ENCODE results near the gene L3HYPDH.

The L3HYPDH gene

DNA sequence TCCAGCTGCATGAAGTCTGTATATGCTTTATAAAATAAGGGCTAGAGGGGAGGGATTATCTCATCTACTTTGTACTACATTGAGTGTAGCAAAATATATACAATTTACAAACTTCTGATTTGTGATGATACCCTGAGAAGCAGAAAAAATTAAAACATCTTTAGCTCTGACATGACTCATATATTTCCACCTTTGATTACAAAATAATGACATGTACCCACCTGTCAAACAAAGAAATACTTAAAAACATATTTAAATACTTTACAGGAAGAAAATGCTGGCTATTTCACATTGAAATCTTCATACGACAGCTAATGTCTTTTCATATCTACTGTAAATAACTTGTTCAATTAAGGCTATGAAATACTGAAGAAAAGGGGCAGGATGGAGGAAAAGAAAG lies 22.3 kb downstream of the L3HYPDH start:
- no peak for ATAC-seq (ENCODE audit: low read depth)
- H3K36me3 ChIP-seq (ENCODE audit: low read depth) = peaks cover 60% of the 10 kb centered on the region

DNA sequence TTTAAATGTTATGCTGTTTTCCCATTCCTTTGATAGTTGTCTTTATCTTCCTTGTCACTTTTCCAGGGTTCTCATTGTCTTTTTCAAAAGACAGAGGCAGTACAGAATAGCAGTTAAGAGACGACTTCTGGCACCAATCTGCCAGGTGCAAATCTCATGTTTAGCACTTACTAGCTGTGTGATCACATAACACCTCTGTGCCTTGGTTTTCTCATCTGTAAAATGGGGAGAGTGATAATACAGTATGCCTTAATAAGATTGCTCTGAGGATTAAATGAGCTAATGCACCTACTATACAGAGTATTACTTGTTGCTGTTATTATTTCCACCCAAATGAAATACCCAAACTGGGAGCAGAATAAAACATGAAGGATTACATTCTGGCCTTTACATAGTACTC lies 23.8 kb downstream of the L3HYPDH start:
- Histone ChIP-seq H3K9me3 (ENCODE audit: severe bottlenecking) (no peaks in the 10 kb centered on the region), H3K27me3 (ENCODE audit: insufficient read depth, poor library complexity, severe bottlenecking) (peaks cover 3% of the 10 kb centered on the region), H3K36me3 (ENCODE audit: low read depth) (peaks cover 67% of the 10 kb centered on the region), H3K4me1 (ENCODE audit: insufficient read depth, poor library complexity, severe bottlenecking) (peaks cover 10% of the 10 kb centered on the region), H3K27ac (ENCODE audit: poor library complexity, severe bottlenecking) (no peak overlapping the region), H3K4me3 (ENCODE audit: severe bottlenecking) (no peak overlapping the region)
- ATAC-seq (ENCODE audit: low read depth) = no peak
- no peak for DNase-seq (ENCODE audit: low spot score)
- TF ChIP-seq, protein P1, sequence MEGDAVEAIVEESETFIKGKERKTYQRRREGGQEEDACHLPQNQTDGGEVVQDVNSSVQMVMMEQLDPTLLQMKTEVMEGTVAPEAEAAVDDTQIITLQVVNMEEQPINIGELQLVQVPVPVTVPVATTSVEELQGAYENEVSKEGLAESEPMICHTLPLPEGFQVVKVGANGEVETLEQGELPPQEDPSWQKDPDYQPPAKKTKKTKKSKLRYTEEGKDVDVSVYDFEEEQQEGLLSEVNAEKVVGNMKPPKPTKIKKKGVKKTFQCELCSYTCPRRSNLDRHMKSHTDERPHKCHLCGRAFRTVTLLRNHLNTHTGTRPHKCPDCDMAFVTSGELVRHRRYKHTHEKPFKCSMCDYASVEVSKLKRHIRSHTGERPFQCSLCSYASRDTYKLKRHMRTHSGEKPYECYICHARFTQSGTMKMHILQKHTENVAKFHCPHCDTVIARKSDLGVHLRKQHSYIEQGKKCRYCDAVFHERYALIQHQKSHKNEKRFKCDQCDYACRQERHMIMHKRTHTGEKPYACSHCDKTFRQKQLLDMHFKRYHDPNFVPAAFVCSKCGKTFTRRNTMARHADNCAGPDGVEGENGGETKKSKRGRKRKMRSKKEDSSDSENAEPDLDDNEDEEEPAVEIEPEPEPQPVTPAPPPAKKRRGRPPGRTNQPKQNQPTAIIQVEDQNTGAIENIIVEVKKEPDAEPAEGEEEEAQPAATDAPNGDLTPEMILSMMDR (IDR thresholded peaks at IDR 0.05; ENCODE audit: poor library complexity, severe bottlenecking) = no peak

More for the DNA sequence above, 22.3 kb downstream of the L3HYPDH start:
- no peak overlapping the region for H3K27ac ChIP-seq (ENCODE audit: poor library complexity, severe bottlenecking)
- H3K4me3 ChIP-seq (ENCODE audit: severe bottlenecking) = no peak overlapping the region
- peaks cover 3% of the 10 kb centered on the region for H3K27me3 ChIP-seq (ENCODE audit: insufficient read depth, poor library complexity, severe bottlenecking)
- H3K4me1 ChIP-seq (ENCODE audit: insufficient read depth, poor library complexity, severe bottlenecking) = peaks cover 10% of the 10 kb centered on the region
- no peaks in the 10 kb centered on the region for H3K9me3 ChIP-seq (ENCODE audit: severe bottlenecking)
- TF ChIP-seq, protein P1 (IDR thresholded peaks at IDR 0.05; ENCODE audit: poor library complexity, severe bottlenecking) = no peak
- DNase-seq (ENCODE audit: low spot score) = no peak

DNA sequence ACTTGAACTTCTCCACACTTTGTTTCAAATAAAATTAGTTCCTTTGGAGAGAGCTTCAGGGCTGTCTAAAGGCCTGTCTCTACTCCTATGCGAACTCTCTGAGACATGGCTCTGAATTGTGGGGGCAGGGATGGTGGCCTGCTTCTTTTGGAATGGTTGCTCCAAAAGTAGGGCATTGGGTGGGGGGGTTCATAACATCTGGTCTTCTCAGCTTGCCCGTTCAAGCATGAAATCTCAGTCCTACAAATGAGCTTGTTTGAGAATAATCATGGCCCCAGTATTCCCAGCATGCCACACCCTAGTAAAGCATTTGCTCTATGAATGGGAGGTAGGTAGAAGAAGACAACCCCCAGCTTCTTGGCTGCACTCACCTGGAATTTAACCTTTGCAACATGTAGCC lies 25.7 kb downstream of the L3HYPDH start:
- Histone ChIP-seq H3K4me1 (ENCODE audit: insufficient read depth, poor library complexity, severe bottlenecking) (peaks cover 19% of the 10 kb centered on the region), H3K27ac (ENCODE audit: poor library complexity, severe bottlenecking) (no peak overlapping the region), H3K27me3 (ENCODE audit: insufficient read depth, poor library complexity, severe bottlenecking) (peaks cover 3% of the 10 kb centered on the region), H3K36me3 (ENCODE audit: low read depth) (peaks cover 62% of the 10 kb centered on the region), H3K9me3 (ENCODE audit: severe bottlenecking) (no peaks in the 10 kb centered on the region), H3K4me3 (ENCODE audit: severe bottlenecking) (no peak overlapping the region)
- ATAC-seq (ENCODE audit: low read depth) (no peak), DNase-seq (ENCODE audit: low spot score) (no peak)
- TF ChIP-seq, protein P1 (IDR thresholded peaks at IDR 0.05; ENCODE audit: poor library complexity, severe bottlenecking) = no peak

DNA sequence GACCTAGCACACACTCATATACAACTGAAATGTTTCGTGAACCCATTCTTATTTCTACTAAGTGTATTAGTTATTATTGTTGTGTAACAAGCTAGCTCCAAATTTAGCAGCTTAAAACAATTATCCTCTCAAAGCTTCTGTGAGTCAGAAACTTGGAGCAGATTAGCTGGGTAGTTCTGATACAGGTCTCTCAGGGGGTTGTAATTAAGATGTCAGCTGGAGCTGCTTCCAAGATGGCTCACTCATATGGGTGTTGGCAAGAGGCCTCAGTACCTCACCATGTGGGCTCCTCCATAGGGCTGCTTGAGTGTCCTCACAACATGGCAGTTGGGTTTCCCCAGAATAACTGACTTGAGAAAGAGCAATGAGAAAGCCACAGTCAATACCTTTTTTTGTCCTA lies 28.8 kb downstream of the L3HYPDH start:
- no peaks in the 10 kb centered on the region for H3K9me3 ChIP-seq (ENCODE audit: severe bottlenecking)
- no peak overlapping the region for H3K4me3 ChIP-seq (ENCODE audit: severe bottlenecking)
- H3K36me3 ChIP-seq (ENCODE audit: low read depth) = peaks cover 34% of the 10 kb centered on the region
- DNase-seq (ENCODE audit: low spot score) = no peak
- peaks cover 9% of the 10 kb centered on the region for H3K4me1 ChIP-seq (ENCODE audit: insufficient read depth, poor library complexity, severe bottlenecking)
- H3K27me3 ChIP-seq (ENCODE audit: insufficient read depth, poor library complexity, severe bottlenecking) = no peaks in the 10 kb centered on the region
- TF ChIP-seq, protein P1 (IDR thresholded peaks at IDR 0.05; ENCODE audit: poor library complexity, severe bottlenecking) = no peak
- H3K27ac ChIP-seq (ENCODE audit: poor library complexity, severe bottlenecking) = no peak overlapping the region
- ATAC-seq (ENCODE audit: low read depth) = no peak

DNA sequence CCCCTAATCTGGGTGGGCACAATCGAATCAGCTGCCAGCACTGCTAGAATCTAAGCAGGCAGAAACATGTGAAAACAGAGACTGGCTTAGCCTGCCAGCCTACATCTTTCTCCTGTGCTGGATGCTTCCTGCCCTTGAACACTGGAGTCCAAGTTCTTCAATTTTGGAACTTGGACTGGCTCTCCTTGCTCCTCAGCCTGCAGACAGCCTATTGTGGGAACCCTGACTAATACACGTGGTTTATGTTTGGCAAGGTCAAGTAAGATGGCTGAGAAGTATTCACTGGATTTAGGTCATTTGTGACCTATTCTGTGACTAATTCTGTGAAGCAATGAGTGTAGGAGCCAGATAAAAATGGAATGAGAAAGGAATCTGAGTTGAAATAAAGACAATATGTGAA lies 30.1 kb downstream of the L3HYPDH start:
- Histone ChIP-seq H3K27ac (ENCODE audit: poor library complexity, severe bottlenecking) (peak overlapping the region; percentile 10), H3K4me3 (ENCODE audit: severe bottlenecking) (no peak overlapping the region), H3K4me1 (ENCODE audit: insufficient read depth, poor library complexity, severe bottlenecking) (peaks cover 9% of the 10 kb centered on the region), H3K9me3 (ENCODE audit: severe bottlenecking) (no peaks in the 10 kb centered on the region), H3K27me3 (ENCODE audit: insufficient read depth, poor library complexity, severe bottlenecking) (no peaks in the 10 kb centered on the region), H3K36me3 (ENCODE audit: low read depth) (peaks cover 26% of the 10 kb centered on the region)
- ATAC-seq (ENCODE audit: low read depth) = peak; percentile 93
- TF ChIP-seq, protein P1 (IDR thresholded peaks at IDR 0.05; ENCODE audit: poor library complexity, severe bottlenecking) = no peak
- no peak for DNase-seq (ENCODE audit: low spot score)
